Embryonic facial prominence (tissue), 1 donor: ENCODE data around the gene TIGD3.

Source experiments
- DNase-seq: peaks from one replicate; pipeline ENCODE4 v3.0.0-alpha.2; 2016; ENCODE audit errors: extremely low spot score

TIGD3 gene

GRCh38 chr11:65389294-65389980, 34.9 kb downstream of the TIGD3 start:
- DNase-seq, result no peak

GRCh38 chr11:65390099-65390941, 35.8 kb downstream of the TIGD3 start:
- DNase-seq, result no peak

GRCh38 chr11:65390996-65391395, 36.4 kb downstream of the TIGD3 start:
- DNase-seq, result no peak

GRCh38 chr11:65392186-65392829, 37.8 kb downstream of the TIGD3 start:
- DNase-seq, result no peak

GRCh38 chr11:65392899-65393298, 38.3 kb downstream of the TIGD3 start:
- no peak for DNase-seq

- no peak for DNase-seq
These were observed 39.0 kb downstream of the TIGD3 start for GRCh38 chr11:65393513-65394079.

- DNase-seq, result no peak
These were observed 39.6 kb downstream of the TIGD3 start for GRCh38 chr11:65394125-65394536.

- no peak for DNase-seq
These were observed 41.5 kb downstream of the TIGD3 start for GRCh38 chr11:65395961-65396530.

GRCh38 chr11:65396769-65397745, 42.5 kb downstream of the TIGD3 start:
- DNase-seq, result no peak

- DNase-seq, result no peak
These were observed 43.9 kb downstream of the TIGD3 start for GRCh38 chr11:65398362-65398910.

- DNase-seq, result no peak
These were observed 44.7 kb downstream of the TIGD3 start for GRCh38 chr11:65399249-65399648.

- DNase-seq, result no peak
These were observed 45.3 kb downstream of the TIGD3 start for GRCh38 chr11:65399845-65400244.

GRCh38 chr11:65400307-65401072, 45.9 kb downstream of the TIGD3 start:
- DNase-seq, result no peak

- no peak for DNase-seq
These were observed 46.7 kb downstream of the TIGD3 start for GRCh38 chr11:65401073-65401802.

- DNase-seq, result no peak
These were observed 47.3 kb downstream of the TIGD3 start for GRCh38 chr11:65401803-65402248.

- no peak for DNase-seq
These were observed 48.2 kb downstream of the TIGD3 start for GRCh38 chr11:65402790-65403189.

GRCh38 chr11:65403607-65404121, 49.1 kb downstream of the TIGD3 start:
- DNase-seq, result no peak

- DNase-seq, result no peak
These were observed 49.7 kb downstream of the TIGD3 start for GRCh38 chr11:65404210-65404609.
